EL (cell line): ENCODE results near the gene BET1.
A peak's percentile ranks its signal among the peaks of the same experiment; 100 is the strongest.
"Not testable (repeated sequence)": the region's sequence is repeated elsewhere in the genome, so short reads cannot be mapped to it uniquely, and the experiment has no call there.

ENCODE experiments used
- DNase-seq: peaks from one replicate; pipeline ENCODE4 v3.0.0-alpha.2; 2016

BET1 gene, protein sequence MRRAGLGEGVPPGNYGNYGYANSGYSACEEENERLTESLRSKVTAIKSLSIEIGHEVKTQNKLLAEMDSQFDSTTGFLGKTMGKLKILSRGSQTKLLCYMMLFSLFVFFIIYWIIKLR

GRCh38 chr7:94004024-94004951 lies at the start of gene BET1:
Gene BET1 (minus strand): TSS chr7:94004355. CDS start chr7:94004216, 139 bp downstream.
- DNase-seq, result peak; percentile 97

- no peak for DNase-seq
Measured at GRCh38 chr7:94053532-94053931, 49.4 kb upstream of the BET1 start.

GRCh38 chr7:94052398-94053180 lies 48.4 kb upstream of the BET1 start:
- DNase-seq, result no peak

DNA sequence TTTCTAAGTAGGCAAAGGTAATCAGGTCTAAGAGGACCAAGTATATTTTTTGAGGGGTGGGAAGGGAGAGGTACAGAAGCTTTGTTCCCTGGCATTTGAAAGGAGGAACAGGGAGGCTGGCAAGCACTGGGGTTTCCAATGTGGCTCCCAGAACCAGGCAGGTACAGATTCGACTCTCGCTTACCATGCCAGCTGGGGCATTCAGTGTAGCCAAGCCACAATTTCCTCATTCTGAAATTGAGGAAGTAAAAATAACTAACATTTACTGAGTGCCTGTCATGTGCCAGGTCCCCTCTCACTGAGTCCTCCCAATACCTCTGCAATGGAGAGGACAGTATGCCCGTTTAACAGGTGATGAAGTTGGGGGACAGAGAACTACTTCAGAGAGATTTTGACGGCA lies 45.9 kb upstream of the BET1 start:
- no peak for DNase-seq

GRCh38 chr7:94049615-94050014 lies 45.5 kb upstream of the BET1 start:
- no peak for DNase-seq

DNA sequence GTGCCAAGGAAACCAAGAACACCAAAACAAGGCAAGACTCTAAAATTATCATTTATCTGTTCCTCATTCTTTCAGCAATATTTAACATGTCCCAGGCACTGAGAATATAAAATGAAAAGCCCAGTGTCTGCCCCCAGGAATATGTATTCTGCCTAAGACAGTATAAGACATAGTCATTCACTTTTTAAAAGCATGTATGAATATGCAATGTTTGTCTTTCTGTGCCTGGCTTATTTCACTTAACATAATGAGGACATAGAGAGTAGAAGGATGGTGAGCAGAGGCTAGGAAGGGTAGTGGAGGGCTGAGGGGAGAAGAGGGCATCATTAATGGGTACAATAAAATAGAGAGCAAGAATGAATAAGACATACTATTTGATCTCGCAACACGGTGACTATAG lies 44.6 kb upstream of the BET1 start:
- no peak for DNase-seq

GRCh38 chr7:94047956-94048355 lies 43.8 kb upstream of the BET1 start:
- DNase-seq, result no peak

- DNase-seq, result no peak
Measured at GRCh38 chr7:94045581-94045980, 41.4 kb upstream of the BET1 start.

DNA sequence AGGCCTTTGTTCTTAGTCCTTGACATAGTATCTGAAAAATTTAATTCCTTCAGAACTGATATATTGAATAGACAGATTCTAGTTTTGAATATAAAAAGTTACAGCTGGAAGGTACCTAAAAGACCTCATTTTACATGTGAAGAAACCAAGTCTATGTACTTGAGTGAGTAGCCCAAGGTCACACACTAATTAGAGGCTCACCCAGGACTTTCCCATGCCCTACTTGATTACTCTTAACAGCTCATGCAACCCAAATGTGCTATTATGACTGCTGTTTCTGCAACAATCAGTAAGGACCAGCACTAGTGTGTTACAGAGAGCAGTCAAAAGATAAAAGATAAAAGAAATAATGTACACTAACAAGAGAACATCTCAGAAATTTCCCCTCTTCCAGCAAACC lies 40.7 kb upstream of the BET1 start:
- no peak for DNase-seq

GRCh38 chr7:94043299-94043698 lies 39.1 kb upstream of the BET1 start:
- DNase-seq, result peak; percentile 61

GRCh38 chr7:94042381-94042780 lies 38.2 kb upstream of the BET1 start:
- DNase-seq, result no peak

DNA sequence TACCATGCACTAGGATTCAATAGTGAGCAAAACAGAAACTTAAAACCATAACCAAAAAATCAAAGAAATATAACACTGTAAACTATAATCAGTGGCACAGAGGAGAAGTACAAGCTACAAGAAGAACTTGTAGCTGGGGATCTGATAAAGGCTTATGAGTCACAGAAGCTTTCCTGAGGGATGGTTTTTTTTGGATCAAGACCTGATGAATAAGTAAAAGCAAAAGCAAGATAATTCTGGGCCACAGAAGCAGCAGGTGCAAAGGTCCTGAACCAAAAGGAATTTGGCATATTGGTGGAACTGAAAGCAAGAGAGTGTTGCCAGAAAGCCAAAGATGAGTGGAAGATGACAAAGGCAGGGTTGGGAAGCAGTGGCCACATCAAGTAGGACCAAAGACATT lies 37.4 kb upstream of the BET1 start:
- DNase-seq, result peak; percentile 54

- DNase-seq, result no peak
Measured at GRCh38 chr7:94040254-94040653, 36.1 kb upstream of the BET1 start.

DNA sequence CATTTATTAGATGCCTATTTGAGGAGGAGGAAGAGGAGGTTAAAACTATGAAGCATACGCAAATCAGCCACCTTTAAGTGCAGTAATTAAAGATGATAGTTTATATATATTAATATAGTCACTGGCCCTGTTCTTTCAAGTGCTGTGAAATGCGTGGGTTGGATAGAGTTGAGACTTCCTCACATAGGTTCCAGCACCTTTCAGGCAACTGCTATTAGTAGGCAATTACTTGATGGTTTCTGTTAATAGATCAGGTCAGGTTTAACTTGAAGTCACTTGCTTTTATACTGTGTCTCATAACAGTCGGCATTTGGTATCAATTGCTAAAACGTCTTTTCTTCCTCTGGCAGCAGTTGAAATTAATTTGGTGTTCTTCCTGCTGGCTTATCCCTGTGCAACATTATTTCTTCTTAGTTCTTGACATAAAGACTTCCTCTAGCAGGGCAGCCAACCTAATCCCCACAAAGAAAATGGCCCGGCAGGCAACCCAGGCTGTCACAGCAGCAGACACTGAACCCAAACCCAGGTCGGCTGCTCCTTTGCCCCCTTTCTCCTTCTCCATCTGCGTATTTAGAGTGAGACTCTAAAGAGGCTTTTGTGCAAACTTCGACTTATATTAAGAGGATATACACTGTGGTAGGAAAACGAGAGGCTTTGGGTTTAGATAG lies 35.3 kb upstream of the BET1 start:
- DNase-seq, result no peak

DNA sequence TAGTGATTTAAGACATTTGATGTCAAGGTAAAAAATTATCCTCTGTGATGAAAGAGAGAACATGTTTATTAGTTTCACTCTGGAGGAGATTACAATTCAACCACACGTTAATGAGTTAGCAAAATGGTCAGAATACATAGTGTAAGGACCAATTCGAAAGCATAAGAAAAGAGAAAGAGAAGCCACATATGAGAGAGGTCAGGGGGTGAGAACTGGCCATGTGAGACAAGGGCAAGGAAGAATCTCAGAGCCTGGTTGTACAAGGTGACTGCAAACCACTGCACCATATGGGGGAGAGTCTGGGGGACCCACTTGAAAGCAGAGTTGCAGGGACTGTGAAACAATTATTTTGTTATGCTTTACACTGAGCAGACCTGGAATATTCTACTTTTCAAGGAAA lies 27.7 kb upstream of the BET1 start:
- no peak for DNase-seq

DNA sequence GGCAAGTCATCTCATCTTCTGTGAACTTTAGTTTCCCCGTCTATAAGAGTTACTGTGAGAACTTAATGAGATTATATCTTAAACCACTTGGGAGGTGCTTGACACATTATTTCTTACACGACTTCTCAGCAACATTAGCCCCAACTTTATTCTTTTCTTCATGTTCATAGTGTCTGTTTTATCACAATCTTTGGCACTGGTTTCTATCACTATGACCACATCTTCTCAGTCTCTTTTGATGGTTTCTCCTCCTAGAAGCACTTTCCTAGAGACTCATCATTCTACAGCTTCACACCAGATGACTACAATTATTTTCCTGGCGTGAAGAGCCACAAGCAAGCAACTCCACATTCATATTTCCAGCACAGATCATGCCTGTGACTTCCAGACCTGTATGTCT lies 26.5 kb upstream of the BET1 start:
- DNase-seq, result no peak

DNA sequence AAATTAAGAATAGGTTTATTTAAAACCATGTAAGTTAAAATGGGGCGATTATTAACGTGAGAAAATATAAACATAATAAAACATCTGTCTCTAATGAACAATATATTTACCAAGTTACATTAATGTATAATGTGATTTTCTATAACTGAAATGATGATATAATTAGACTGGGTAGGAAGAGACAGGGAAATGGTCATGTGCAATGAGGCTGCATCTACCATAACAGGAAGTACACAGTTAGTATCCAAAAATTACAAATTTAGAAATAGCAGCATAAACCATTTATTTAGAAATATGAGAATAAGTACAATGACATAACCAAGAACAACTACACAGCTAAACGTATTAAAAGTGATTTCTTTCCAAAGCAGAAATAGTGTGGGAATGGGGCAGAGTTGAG lies 25.8 kb upstream of the BET1 start:
- no peak for DNase-seq

- DNase-seq, result peak; percentile 47
Measured at GRCh38 chr7:94028768-94029167, 24.6 kb upstream of the BET1 start.

DNA sequence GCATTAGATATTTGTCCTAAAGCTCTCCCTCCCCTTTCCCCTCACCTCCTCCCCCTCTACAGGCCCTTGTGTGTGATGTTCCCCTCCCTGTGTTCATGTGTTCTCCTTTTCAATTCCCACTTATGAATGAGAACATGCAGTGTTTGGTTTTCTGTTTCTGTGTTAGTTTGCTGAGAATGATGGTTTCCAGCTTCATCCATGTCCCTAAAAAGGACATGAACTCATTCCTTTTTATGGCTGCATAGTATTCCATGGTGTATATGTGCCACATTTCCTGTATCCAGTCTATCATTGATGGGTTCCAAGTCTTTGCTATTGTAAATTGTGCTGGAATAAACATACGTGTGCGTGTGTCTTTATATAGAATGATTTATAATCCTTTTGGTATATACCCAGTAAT lies 22.5 kb upstream of the BET1 start:
- DNase-seq, result not testable (repeated sequence)

- DNase-seq, result no peak
Measured at GRCh38 chr7:94022550-94022949, 18.4 kb upstream of the BET1 start.

DNA sequence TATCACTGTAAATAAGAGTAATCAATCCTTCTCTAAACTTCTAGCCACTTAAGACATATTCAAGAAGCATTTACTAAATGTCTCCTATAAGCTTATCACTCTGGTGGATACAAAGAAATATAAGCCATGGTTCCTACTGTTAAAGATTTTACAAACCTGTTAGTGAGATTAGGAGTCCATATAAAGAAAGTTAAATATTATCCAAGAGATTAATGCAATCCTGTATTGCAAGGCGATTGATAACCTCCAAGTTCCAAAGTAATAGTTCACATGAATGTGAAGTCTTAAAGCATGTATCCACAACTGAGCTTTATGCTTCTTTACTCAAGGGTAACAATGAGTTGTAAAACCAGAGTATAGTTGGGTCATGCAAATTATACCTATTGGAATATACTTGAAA lies 12.6 kb upstream of the BET1 start:
- no peak for DNase-seq

- DNase-seq, result no peak
Measured at GRCh38 chr7:94015538-94015937, 11.4 kb upstream of the BET1 start.

- DNase-seq, result no peak
Measured at GRCh38 chr7:94012746-94013145, 8.6 kb upstream of the BET1 start.
